ENCODE data around the gene CPA1. TPM values are rescaled to one million over a fixed set of nuclear protein-coding genes. Genes with fewer than 3 reads are reported as not detected.

CPA1 gene
- total and polyA plus RNA-seq, 8 donors = 1.7 to 17.3 (median 5.5) TPM; not detected in 5

- WGBS, 5 donors = 80 to 95% (median 90%) methylated on average over 3 of the region's 3 CpGs
- H3K27ac ChIP-seq = no peak overlapping the region
- TF ChIP-seq EP300 (IDR thresholded peaks at IDR 0.05) (no peak), CTCF (IDR thresholded peaks at IDR 0.05) (no peak)
- peaks cover 0 to 9% (median 2%) of the 10 kb centered on the region in 4 donors for H3K4me1 ChIP-seq
- intact Hi-C loops (cut with DNase I; ENCODE audit: low total_unique reads) = no loop called here
- no peak for DNase-seq
- H3K4me3 ChIP-seq = no peak overlapping the region
- H3K36me3 ChIP-seq = peaks cover 0 to 16% (median 5%) of the 10 kb centered on the region in 4 donors
- no peaks in the 10 kb centered on the region for H3K27me3 ChIP-seq
- no peaks in the 10 kb centered on the region for H3K9me3 ChIP-seq
Measured at GRCh38 chr7:130397758-130398073, 17.4 kb downstream of the CPA1 start.

GRCh38 chr7:130398526-130399090, 18.3 kb downstream of the CPA1 start:
- no peak for DNase-seq
- Histone ChIP-seq H3K4me1 (peaks cover 0 to 9% (median 0%) of the 10 kb centered on the region in 4 donors), H3K4me3 (no peak overlapping the region), H3K36me3 (peaks cover 0 to 21% (median 9%) of the 10 kb centered on the region in 4 donors), H3K9me3 (no peaks in the 10 kb centered on the region), H3K27ac (no peak overlapping the region), H3K27me3 (no peaks in the 10 kb centered on the region)
- intact Hi-C loops (cut with DNase I; ENCODE audit: low total_unique reads) = no loop called here
- no peak for TF ChIP-seq POLR2A (IDR thresholded peaks at IDR 0.05)
- no peak for TF ChIP-seq POLR2AphosphoS5 (IDR thresholded peaks at IDR 0.05)
- TF ChIP-seq EP300 (IDR thresholded peaks at IDR 0.05) = no peak
- TF ChIP-seq CTCF (IDR thresholded peaks at IDR 0.05) = no peak
- 74 to 90% (median 82%) methylated on average over 8 of the region's 8 CpGs for WGBS, 5 donors

GRCh38 chr7:130400120-130400572, 19.9 kb downstream of the CPA1 start:
- Histone ChIP-seq H3K36me3 (peaks cover 0 to 21% (median 11%) of the 10 kb centered on the region in 4 donors), H3K27me3 (no peaks in the 10 kb centered on the region), H3K27ac (no peak overlapping the region), H3K4me3 (no peak overlapping the region), H3K4me1 (peaks cover 0 to 9% (median 0%) of the 10 kb centered on the region in 4 donors), H3K9me3 (no peaks in the 10 kb centered on the region)
- intact Hi-C loops (cut with DNase I; ENCODE audit: low total_unique reads) = no loop called here
- TF ChIP-seq POLR2A (IDR thresholded peaks at IDR 0.05) (no peak), POLR2AphosphoS5 (IDR thresholded peaks at IDR 0.05) (no peak), EP300 (IDR thresholded peaks at IDR 0.05) (no peak), CTCF (IDR thresholded peaks at IDR 0.05) (no peak)
- peak in 1 of 2 donors; percentile 35 for DNase-seq
- 64 to 88% (median 75%) methylated on average over 4 of the region's 4 CpGs for WGBS, 5 donors

GRCh38 chr7:130401101-130401500, 20.8 kb downstream of the CPA1 start:
- H3K27me3 ChIP-seq = no peaks in the 10 kb centered on the region
- DNase-seq = no peak
- no peaks in the 10 kb centered on the region for H3K9me3 ChIP-seq
- no peak overlapping the region for H3K4me3 ChIP-seq
- peaks cover 0 to 9% (median 0%) of the 10 kb centered on the region in 4 donors for H3K4me1 ChIP-seq
- WGBS, 5 donors = 74 to 98% (median 92%) methylated on average over 1 of the region's 1 CpG
- no peak for TF ChIP-seq POLR2AphosphoS5 (IDR thresholded peaks at IDR 0.05)
- TF ChIP-seq POLR2A (IDR thresholded peaks at IDR 0.05) = no peak
- TF ChIP-seq CTCF (IDR thresholded peaks at IDR 0.05) = no peak
- TF ChIP-seq EP300 (IDR thresholded peaks at IDR 0.05) = no peak
- H3K36me3 ChIP-seq = peaks cover 0 to 21% (median 11%) of the 10 kb centered on the region in 4 donors
- intact Hi-C loops (cut with DNase I; ENCODE audit: low total_unique reads) = no loop called here
- H3K27ac ChIP-seq = no peak overlapping the region

Measured in stomach (tissue), 9 donors.